ENCODE data around the gene ABHD5. TPM values are rescaled to one million over a fixed set of nuclear protein-coding genes. Genes with fewer than 3 reads are reported as not detected.
"Not testable (repeated sequence)": the region's sequence is repeated elsewhere in the genome, so short reads cannot be mapped to it uniquely, and the experiment has no call there.

The ABHD5 gene
- polyA plus RNA-seq, 5 donors: 14.5 to 17.9 (median 16.4) TPM

GRCh38 chr3:43680857-43681256 is 9.9 kb upstream of the ABHD5 start:
- not testable (repeated sequence) for DNase-seq

GRCh38 chr3:43684944-43685343 is 5.8 kb upstream of the ABHD5 start:
- no peak for DNase-seq

- no peak for DNase-seq
Observed at GRCh38 chr3:43685921-43686320, 4.8 kb upstream of the ABHD5 start.

GRCh38 chr3:43686333-43686699 is 4.4 kb upstream of the ABHD5 start:
- DNase-seq: no peak

- no peak for DNase-seq
Observed at GRCh38 chr3:43686700-43687498, 3.8 kb upstream of the ABHD5 start.

- DNase-seq: no peak
Observed at GRCh38 chr3:43687499-43687811, 3.3 kb upstream of the ABHD5 start.

GRCh38 chr3:43688245-43688650 is 2.5 kb upstream of the ABHD5 start:
- DNase-seq: no peak

GRCh38 chr3:43689166-43689565 is 1.6 kb upstream of the ABHD5 start:
- DNase-seq: no peak

GRCh38 chr3:43689766-43690399 is 855 bp upstream of the ABHD5 start:
- DNase-seq: no peak

GRCh38 chr3:43691120-43691995 is 620 bp downstream of the ABHD5 start:
- peak; percentile 44 to 57 for DNase-seq

- DNase-seq: no peak
Observed at GRCh38 chr3:43692085-43692855, 1.5 kb downstream of the ABHD5 start.

GRCh38 chr3:43692971-43693370 is 2.2 kb downstream of the ABHD5 start:
- DNase-seq: no peak

- DNase-seq: no peak
Observed at GRCh38 chr3:43693594-43693993, 2.9 kb downstream of the ABHD5 start.

GRCh38 chr3:43695443-43695842 is 4.7 kb downstream of the ABHD5 start:
- peak; percentile 53 to 55 for DNase-seq

- no peak for DNase-seq
Observed at GRCh38 chr3:43695863-43696262, 5.1 kb downstream of the ABHD5 start.

- DNase-seq: no peak
Observed at GRCh38 chr3:43696441-43696840, 5.7 kb downstream of the ABHD5 start.

- DNase-seq: no peak
Observed at GRCh38 chr3:43696881-43697280, 6.1 kb downstream of the ABHD5 start.

- no peak for DNase-seq
Observed at GRCh38 chr3:43699864-43700263, 9.1 kb downstream of the ABHD5 start.

- no peak for DNase-seq
Observed at GRCh38 chr3:43704697-43705096, 14.0 kb downstream of the ABHD5 start.

- no peak for DNase-seq
Observed at GRCh38 chr3:43706342-43706741, 15.6 kb downstream of the ABHD5 start.

- no peak for DNase-seq
Observed at GRCh38 chr3:43707266-43707665, 16.5 kb downstream of the ABHD5 start.

- DNase-seq: no peak
Observed at GRCh38 chr3:43707998-43708397, 17.3 kb downstream of the ABHD5 start.

All from right lung (tissue), 5 donors.